GM19351 (cell line): ENCODE measurements around the gene DCLK2.

Source experiments
- ATAC-seq: cut with Tn5 transposase; IDR thresholded peaks from one replicate; pipeline ENCODE4 v1.9.1; 2021; ENCODE audit warnings: mild to moderate bottlenecking, moderate library complexity; ENCODE audit not compliant: unreplicated experiment

DCLK2 gene

DNA sequence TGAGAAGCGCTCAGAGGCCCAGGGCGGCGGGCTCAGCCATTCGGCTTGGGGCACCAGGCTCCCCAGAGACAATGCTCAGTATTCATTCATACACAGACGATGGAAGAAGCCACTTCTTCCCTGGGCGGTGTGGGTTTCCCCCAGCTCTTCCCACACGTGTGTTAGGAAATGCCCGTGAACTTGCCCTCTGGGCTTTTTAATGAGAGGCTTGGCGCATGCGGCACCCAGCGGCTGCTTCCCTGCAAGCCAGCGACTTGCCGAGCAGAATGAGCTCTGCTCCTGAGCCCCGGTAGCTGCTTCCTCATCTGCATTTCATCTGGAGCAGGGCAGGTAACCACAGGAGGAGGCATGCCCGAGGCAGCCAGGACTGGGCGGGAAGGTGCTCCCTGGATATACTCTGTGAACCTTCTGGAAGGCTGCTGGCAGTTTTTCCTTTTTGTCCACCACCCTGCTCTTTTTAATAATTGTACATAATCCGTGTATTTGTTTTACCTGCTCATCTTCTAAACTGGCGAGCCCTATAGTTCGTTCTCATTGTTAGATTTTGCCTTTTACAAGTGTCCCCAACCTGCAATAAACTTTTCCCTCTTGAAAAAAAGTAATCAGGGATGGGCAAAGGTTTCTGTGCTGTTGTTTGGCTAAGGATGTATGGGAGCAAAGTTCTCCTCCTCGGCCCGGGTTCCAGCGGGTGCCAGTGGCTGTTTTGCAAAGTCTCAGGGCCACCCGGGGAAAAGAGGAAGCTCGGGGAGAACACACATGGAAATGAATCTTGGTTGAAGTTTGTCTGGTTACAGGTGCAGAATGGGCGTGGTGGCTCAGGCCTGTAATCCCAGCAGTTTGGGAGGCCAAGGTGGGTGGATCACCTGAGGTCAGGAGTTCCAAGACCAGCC lies 178.8 kb downstream of the DCLK2 start:
- no peak for ATAC-seq

- ATAC-seq, result no peak
Measured at GRCh38 chr4:150258569-150258968, 180.3 kb downstream of the DCLK2 start.

DNA sequence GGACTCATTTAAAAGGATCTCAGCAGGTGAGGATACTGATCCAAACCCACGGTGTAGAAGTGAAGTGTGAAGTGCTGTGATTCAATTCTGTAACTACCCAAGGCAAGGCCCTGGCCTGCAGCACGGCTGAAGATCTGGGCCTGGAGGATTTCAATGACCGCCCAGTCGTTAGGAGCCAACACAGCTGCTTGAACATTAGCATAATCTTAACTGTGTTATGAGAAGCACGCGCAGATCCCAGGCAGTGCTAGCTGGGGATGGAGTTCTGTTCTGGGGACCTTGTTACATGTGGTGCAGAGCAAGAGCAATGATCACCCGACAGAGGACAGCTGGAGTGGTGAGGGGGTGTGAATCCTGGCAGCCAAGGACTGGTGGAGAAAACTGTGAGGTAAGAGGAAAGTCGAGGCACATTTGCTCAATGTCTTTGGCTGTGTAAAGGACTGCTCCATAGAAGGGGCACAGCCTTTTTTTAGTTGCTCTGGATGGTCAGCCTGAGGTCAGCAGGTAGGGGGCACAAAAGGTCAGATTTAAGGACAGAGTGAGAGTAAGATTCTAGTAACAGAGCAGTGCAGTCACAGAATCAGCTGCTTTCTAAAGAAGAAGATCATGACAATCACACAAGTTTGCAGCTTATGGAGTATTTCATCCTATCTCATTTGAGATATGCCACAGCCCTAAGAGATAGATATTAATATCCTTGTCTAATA lies 181.8 kb downstream of the DCLK2 start:
- ATAC-seq, result no peak

- ATAC-seq, result no peak
Measured at GRCh38 chr4:150261571-150261970, 183.3 kb downstream of the DCLK2 start.

GRCh38 chr4:150262611-150263010 lies 184.4 kb downstream of the DCLK2 start:
- no peak for ATAC-seq

GRCh38 chr4:150264595-150265161 lies 186.4 kb downstream of the DCLK2 start:
- ATAC-seq, result no peak

GRCh38 chr4:150265806-150266205 lies 187.6 kb downstream of the DCLK2 start:
- no peak for ATAC-seq

DNA sequence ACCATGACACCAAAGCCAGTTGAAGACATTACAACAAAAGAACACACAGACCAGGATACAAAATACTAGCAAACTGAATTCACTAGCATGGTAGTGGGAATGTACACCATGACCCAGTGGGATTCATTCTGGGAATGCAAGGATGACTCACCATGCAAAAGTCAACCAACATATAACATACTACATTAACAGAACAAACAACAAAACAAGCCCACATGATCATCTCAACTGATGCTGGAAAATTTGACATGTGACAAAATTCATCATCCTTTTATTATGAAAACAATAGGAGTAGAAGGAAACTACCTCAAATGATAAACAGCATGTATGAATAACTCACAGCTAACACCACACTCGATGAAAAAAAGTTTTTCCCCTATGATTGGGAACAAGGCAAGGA lies 190.2 kb downstream of the DCLK2 start:
- ATAC-seq, result no peak

GRCh38 chr4:150278206-150278605 lies 200.0 kb downstream of the DCLK2 start:
- no peak for ATAC-seq

GRCh38 chr4:150280081-150280895 lies 202.0 kb downstream of the DCLK2 start:
- ATAC-seq, result no peak

- ATAC-seq, result no peak
Measured at GRCh38 chr4:150280975-150281374, 202.7 kb downstream of the DCLK2 start.

GRCh38 chr4:150283689-150284088 lies 205.4 kb downstream of the DCLK2 start:
- no peak for ATAC-seq

- ATAC-seq, result no peak
Measured at GRCh38 chr4:150286656-150287055, 208.4 kb downstream of the DCLK2 start.

- no peak for ATAC-seq
Measured at GRCh38 chr4:150289198-150289597, 211.0 kb downstream of the DCLK2 start.

DNA sequence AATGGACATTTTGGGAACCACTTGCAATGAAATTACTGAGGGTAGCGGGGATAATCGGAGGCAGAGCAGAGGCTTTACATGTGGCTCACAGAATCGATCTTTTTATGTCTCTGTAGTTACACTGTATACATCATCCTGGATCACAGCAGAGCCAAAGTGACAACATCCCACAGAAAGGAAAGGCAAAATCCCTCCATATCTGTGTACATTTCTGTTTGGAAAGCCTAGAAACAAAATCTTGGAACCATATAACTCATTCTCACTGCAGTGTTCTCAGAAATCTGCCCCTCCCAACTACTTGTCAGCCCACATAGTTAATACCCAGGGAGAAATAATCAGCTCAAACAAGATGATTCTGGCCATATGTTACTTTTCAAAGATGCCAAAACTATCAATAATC lies 211.6 kb downstream of the DCLK2 start:
- no peak for ATAC-seq

- peak; percentile 55 for ATAC-seq
Measured at GRCh38 chr4:150297861-150298474, 219.7 kb downstream of the DCLK2 start.

DNA sequence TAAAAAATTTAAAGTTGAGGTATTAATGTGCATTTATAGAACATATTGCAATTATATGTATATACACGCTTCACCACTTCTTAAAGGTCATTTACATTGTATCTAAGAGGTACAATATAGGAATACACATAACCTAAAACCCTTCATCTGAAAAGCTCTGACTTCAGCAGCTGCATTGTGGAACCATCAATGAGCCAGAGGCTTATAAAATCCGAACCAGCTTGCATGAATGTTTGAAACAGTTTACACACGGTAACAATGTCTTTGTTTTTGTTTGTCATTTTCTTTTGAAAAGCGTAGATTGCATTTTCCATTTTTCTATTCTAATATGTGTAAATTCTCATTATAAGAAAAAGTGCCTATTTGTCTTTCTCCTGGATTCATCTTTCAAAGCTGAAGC lies 221.6 kb downstream of the DCLK2 start:
- no peak for ATAC-seq

DNA sequence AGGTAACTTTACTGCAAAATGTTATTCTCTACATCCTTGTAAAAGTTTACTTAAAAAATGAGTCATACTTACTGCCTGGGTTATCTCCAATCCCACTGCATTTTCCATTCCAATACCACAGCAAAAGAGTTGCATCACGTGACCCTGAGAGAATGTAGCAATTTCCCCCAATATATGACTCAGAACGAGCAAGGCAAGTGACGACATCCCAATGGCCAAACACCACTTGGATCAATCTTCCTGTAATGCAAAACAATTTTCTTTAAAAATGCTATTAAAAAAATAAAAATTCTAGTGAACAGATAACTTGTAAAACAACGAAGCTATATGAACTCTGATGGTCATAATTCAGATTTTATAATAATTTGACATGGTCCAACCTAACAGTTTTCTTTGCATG lies 224.3 kb downstream of the DCLK2 start:
- ATAC-seq, result no peak

- no peak for ATAC-seq
Measured at GRCh38 chr4:150305995-150306394, 227.8 kb downstream of the DCLK2 start.

DNA sequence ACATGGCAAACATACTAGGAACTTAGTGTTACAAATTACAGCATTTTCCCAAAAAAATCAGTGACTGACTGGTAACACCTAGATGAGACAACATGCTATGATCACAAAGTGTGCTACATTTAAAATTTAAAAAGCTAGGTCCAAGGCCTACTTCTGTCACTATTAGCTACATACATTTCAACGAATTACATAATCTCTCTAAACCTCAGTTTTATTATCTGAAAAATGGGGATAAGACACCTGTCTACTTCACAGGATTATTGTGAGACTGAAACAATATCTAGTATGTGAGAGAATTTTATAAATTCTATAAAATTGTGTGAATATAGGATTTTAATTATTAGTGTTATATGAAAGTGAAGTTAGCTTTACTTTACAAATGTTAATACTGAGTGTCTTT lies 228.5 kb downstream of the DCLK2 start:
- no peak for ATAC-seq
